ENCODE data around the gene GIT2. TPM values are rescaled to one million over a fixed set of nuclear protein-coding genes. Genes with fewer than 3 reads are reported as not detected.
"Not testable (repeated sequence)": the region's sequence is repeated elsewhere in the genome, so short reads cannot be mapped to it uniquely, and the experiment has no call there.

GIT2 gene
- total and polyA plus RNA-seq, 3 donors from 2014 or later = 47.2 to 51.9 (median 47.2) TPM

DNA sequence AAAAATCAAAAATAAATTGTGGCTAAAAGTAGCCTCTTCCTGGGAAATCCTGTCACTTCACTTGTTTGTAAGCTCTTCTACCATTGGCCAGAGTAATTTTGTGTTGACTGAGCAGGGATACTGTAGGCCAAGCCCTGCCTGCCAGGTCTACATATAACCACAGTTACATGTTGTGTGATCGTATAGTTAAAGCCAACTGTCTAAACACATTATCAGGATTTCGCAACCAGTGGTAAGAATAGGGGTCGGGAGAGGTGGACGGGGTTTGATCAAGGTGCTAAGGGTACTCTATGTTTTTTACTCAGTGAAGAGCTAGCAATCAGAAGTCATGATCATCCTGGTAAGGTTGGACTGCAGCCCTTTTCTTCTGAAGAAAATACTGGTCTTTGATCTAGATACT, 16.5 kb upstream of the GIT2 start:
- Histone ChIP-seq H3K27me3 (no peaks in the 10 kb centered on the region), H3K36me3 (ENCODE audit: low read depth, missing control alignments) (no peaks in the 10 kb centered on the region), H3K4me3 (no peak overlapping the region), H3K4me1 (no peaks in the 10 kb centered on the region), H3K27ac (no peak overlapping the region), H3K9me3 (no peaks in the 10 kb centered on the region)
- 94 to 96% methylated on average over 4 of the region's 4 CpGs for WGBS, 2 donors
- intact Hi-C loops (cut with DNase I; ENCODE audit: low total_unique reads) = no loop called here
- no peak for DNase-seq
- TF ChIP-seq POLR2A (IDR thresholded peaks at IDR 0.05) = no peak
- TF ChIP-seq, protein P1, sequence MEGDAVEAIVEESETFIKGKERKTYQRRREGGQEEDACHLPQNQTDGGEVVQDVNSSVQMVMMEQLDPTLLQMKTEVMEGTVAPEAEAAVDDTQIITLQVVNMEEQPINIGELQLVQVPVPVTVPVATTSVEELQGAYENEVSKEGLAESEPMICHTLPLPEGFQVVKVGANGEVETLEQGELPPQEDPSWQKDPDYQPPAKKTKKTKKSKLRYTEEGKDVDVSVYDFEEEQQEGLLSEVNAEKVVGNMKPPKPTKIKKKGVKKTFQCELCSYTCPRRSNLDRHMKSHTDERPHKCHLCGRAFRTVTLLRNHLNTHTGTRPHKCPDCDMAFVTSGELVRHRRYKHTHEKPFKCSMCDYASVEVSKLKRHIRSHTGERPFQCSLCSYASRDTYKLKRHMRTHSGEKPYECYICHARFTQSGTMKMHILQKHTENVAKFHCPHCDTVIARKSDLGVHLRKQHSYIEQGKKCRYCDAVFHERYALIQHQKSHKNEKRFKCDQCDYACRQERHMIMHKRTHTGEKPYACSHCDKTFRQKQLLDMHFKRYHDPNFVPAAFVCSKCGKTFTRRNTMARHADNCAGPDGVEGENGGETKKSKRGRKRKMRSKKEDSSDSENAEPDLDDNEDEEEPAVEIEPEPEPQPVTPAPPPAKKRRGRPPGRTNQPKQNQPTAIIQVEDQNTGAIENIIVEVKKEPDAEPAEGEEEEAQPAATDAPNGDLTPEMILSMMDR (IDR thresholded peaks at IDR 0.05) = no peak

DNA sequence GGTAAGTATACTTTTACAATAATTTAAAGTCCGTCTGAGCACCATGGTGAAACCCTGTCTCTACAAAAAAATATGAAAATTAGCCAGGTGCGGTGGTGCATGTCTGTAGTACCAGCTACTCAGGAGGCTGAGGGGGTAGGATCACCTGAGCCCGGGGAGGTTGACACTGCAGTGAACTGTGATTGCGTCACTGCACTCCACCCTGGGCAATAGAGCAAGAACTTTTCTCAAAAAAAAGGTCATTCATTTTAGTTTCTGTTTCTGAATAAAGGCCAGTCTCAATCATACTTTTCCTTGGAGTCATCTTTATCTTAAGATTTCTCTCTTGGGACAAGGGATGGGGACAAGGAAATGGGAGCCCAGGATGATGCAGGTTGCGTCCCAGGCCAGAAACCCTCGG, 16.0 kb upstream of the GIT2 start:
- no peak for TF ChIP-seq POLR2A (IDR thresholded peaks at IDR 0.05)
- TF ChIP-seq, protein P1 (IDR thresholded peaks at IDR 0.05) = no peak
- Histone ChIP-seq H3K9me3 (no peaks in the 10 kb centered on the region), H3K36me3 (ENCODE audit: low read depth, missing control alignments) (no peaks in the 10 kb centered on the region), H3K27me3 (no peaks in the 10 kb centered on the region), H3K4me3 (no peak overlapping the region), H3K4me1 (no peaks in the 10 kb centered on the region), H3K27ac (no peak overlapping the region)
- no peak for DNase-seq
- 92 to 94% methylated on average over 6 of the region's 6 CpGs for WGBS, 2 donors
- intact Hi-C loops (cut with DNase I; ENCODE audit: low total_unique reads) = no loop called here

DNA sequence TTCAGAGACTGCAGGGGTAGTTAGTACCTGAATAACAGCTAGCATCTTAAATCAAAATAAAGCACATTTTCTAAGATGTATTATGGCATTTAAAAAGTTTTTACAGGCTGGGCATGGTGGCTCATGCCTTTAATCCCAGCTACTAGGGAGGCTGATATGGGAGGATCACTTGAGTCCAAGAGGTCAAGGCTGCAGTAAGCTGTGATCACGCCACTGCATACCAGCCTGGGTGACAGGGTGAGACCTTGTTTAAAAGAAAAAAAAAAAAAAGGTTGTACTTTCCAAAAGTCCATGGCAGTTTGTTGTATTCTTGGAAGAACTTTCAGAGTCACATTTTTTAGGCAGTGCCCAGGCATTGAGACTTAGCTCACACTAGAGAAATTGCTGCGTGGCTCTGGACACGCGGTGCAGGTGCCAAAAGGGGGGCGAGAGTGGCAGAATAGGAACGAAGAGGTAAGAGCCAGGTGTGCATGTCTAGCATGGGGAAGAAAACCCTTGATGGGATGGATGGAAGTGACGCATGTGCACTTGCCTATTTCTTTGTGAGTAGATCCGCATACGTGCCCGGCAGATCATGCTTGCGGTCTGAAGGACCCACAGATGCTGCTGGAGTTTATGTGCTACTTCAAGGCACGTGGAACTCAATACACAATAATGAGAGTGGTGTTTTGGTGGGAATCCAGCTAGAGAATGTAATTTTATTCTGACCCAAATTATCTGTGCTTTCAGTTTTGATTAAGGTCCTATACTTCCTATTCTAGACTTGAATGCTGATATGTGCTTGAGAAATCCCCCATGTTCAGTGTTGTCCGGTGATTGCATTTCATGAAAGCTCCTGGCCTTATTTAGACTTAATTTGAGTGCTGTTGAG, 14.9 kb upstream of the GIT2 start:
- no peaks in the 10 kb centered on the region for H3K27me3 ChIP-seq
- TF ChIP-seq POLR2A (IDR thresholded peaks at IDR 0.05) = no peak
- TF ChIP-seq, protein P1 (IDR thresholded peaks at IDR 0.05) = no peak
- no peaks in the 10 kb centered on the region for H3K4me1 ChIP-seq
- no peaks in the 10 kb centered on the region for H3K36me3 ChIP-seq (ENCODE audit: low read depth, missing control alignments)
- no peak overlapping the region for H3K4me3 ChIP-seq
- 90 to 91% methylated on average over 13 of the region's 13 CpGs for WGBS, 2 donors
- intact Hi-C loops (cut with DNase I; ENCODE audit: low total_unique reads) = no loop called here
- H3K9me3 ChIP-seq = no peaks in the 10 kb centered on the region
- DNase-seq = no peak
- no peak overlapping the region for H3K27ac ChIP-seq

DNA sequence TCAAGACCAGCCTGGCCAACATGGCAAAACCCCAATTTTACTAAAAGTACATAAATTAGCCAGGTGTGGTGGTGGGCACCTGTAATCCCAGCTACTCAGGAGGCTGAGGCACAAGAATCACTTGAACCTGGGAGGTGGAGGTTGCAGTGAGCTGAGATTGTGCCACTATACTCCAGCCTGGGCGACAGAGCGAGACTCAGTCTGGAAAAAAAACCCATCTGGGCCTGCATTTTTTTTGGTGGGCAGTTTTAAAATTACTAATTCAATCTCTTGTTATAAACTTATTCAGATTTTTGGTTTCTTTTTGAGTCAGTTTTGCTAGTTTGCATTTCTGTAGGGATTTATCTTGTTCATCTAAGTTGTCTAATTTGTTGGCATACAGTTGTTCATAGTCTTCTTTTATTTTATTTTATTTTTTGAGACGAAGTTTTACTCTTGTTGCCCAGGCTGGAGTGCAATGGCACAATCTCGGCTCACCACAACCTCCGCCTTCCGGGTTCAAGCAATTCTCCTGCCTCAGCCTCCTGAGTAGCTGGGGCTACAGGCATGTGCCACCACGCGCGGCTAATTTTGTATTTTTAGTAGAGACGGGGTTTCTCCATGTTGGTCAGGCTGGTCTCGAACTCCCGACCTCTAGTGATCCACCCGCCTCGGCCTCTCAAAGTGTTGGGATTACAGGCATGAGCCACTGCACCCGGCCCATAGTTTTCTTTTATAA, 12.7 kb upstream of the GIT2 start:
- H3K4me3 ChIP-seq; intact Hi-C loops (cut with DNase I; ENCODE audit: low total_unique reads); H3K4me1 ChIP-seq; H3K9me3 ChIP-seq; H3K36me3 ChIP-seq (ENCODE audit: low read depth, missing control alignments); H3K27ac ChIP-seq; DNase-seq; H3K27me3 ChIP-seq: not testable (repeated sequence)
- WGBS, 2 donors = 95 to 97% methylated on average over 15 of the region's 15 CpGs

DNA sequence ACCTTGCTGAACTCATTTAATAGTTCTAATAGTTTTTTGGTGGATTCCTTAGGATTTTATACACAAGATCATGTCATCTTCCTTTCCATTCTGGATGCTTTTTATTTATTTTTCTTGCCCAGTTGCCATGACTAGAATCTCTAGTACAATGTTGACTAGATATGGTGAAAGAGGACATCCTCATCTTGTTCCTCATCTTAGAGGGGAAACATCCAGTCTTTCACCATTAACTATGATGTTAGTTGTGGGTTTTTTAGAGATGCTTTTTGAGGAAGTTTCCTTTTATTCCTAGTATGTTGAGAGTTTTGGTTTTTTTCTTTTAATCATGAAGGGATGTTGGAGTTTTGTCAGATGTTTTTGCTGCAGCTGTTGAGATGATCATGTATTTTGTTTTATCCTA, 11.7 kb upstream of the GIT2 start:
- Histone ChIP-seq H3K9me3 (no peaks in the 10 kb centered on the region), H3K27me3 (no peaks in the 10 kb centered on the region), H3K27ac (no peak overlapping the region), H3K4me3 (no peak overlapping the region), H3K4me1 (no peaks in the 10 kb centered on the region), H3K36me3 (ENCODE audit: low read depth, missing control alignments) (no peaks in the 10 kb centered on the region)
- DNase-seq = no peak
- TF ChIP-seq, protein P1 (IDR thresholded peaks at IDR 0.05) = no peak
- no peak for TF ChIP-seq POLR2A (IDR thresholded peaks at IDR 0.05)
- intact Hi-C loops (cut with DNase I; ENCODE audit: low total_unique reads) = no loop called here
